ENCODE data around the gene ACSL1.

ACSL1 gene

DNA sequence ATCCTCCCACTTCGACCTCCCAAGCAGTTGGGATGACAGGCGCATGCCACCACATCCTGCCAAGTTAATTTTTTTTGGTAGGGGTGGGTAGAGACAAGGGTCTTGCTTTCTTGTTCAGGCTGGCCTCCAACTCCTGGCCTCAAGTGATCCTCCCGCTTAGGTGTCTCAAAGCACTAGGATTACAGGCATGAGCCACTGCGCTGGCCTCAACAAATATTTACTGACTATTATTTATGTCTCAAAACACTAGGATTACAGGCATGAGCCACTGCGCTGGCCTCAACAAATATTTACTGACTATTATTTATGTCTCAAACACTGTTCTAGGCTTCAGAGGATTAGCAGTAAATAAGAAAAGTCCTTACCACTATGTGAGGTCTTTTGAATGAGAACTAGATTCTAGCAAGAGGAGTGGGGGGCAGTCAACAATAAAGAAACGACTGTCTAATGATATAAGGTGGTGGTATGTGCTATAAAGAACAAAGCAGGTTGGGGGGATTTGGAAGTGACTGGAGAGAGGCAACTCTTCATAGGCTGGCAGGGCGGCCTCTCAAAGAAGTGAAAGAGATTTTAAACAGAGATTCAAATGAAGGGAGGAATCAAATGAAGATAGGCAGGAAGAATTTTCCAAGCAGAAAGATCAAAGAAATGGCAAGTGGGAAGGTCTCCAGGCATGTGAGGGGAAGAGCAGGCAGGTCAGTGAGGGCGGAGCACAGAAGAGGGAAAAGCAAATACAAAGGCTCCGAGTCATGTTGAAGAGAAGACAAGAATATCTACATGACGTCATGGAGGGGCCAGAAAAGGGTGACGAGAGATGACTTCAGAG is 12.7 kb upstream of the ACSL1 start:
- DNase-seq, result no peak

DNA sequence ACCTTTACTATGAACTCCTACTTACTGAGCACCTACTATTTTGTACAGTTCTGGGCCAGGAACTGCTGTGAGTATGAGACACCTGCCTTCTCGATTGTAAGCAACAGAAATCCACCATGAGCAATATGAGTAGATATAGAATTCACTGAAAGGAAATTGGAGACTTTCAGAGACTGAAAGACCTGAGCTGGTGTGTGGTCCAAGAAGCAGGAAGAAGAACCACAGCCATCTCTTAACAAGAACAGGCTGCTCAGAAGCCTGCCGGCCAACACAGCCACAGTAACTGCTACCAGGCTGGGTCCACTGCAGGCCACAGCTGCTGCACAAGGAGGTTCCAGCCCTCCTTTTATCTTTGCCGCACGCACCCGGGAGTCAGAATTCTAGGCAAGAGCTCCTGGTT is 10.8 kb upstream of the ACSL1 start:
- no peak for DNase-seq

DNA sequence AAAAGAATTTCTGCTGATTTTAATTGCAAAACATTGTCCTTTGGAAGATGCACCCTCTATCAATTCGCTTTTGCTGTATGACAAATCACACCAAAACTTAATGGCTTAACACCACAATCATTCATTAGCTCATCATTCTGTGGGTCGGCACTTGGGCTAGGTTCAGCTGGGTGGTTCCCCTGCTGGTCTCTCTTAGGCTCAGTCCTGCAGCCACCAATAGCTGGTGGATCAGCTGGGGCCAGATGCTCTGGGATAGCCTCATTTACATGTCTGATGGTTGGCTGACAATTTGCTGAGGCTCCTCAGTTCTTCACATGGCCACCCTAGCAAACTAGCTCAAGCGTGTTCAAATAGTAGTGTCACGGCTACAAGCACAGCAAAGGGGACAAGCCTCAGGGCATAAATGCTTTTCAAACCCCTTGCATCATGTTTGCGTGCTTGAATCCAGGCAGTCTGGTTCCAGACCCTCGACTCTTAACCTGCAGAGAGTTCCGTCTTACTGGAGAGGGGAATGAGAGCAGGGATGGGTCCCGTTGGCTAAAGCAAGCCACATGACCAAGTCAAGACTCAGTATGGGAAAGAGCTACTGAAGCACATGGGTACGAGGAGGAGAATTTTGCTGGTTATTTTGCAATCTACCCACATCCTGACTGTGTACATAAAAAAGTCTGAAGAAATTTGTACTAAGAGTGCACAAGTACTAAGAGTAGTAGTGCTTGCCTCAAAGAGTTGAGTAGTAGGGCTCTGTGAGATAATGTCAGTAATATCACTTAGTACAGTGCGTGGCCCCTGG is 7.5 kb upstream of the ACSL1 start:
- no peak for DNase-seq

DNA sequence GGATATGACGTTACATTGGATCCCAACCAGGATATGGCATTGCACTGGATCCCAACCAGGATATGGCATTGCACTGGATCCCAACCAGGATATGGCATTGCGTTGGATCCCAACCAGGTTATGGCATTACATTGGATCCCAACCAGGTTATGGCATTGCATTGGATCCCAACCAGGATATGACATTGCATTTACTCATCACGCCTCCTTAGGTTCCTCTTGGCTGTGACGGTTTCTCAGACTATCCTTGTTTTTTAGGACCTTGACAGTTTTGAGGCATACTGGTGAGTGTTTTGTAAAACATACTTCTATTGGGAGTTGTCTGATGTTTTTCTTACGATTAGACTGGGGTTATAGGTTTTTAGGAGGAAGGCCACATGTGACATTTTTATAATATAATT is 5.4 kb upstream of the ACSL1 start:
- DNase-seq, result no peak

DNA sequence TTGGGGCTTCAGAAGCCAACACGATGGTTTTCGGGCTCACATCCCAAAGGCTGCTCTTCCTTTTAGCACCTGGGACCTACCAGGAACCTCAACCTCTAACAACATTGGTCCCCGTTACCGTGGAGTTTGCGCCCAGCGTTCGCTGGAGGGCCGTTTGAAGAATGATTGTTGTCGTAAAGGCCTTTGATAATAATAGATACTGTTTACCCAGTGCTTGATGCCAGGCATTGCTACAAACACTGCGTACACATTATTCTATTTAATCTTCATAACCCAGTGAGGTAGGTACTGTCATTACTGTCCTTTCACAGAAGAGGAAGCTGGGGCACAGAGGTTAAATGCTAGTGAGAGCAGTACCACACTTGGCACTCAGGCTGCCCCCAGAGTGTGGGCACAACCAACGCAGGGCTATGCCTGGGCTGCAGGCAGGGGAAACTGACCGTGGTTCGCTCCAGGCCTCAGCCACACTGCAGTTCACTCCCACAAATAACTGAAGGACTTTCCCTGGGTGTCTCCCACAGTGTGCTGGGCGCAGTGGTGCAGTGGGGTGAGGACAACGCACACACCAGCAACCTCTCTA is 1.0 kb upstream of the ACSL1 start:
- peak; percentile 62 for DNase-seq

DNA sequence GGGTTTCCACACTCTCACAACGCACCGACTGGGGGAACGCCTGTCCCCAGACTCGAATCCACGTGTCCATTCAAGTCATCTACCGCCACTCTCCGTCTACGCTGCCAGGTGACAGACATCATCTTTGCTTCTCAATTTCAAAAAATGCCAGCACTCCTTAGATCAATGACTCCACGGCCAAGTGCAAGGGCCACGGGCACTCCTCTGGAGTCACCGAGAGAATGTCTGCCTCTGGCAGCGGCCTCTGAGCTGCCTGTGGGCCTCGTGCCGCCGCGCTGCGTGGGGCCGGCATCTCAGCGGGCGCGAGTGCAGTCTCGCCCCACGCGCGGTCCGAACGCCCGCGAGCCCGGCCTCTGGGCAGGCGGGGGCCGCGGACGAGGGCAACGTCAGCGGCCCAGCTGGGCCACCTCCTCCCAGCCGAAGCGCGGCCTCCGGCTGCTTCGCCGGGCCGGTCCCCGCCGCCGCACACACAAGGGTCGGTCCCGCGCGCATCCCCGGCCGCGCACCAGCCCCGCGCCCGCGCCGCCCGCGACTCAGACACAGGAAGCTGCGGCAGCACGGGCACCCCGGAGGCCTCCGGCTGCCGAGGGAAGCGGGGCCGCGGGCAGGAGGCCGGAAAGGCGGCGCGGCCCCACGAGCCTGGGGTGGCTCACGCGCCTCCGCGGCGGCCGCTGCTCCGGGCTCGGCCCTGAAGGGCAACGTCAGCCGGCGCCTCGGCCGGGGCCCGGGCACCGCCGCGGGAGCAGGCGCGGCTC is 450 bp downstream of the ACSL1 start:
- DNase-seq, result no peak

DNA sequence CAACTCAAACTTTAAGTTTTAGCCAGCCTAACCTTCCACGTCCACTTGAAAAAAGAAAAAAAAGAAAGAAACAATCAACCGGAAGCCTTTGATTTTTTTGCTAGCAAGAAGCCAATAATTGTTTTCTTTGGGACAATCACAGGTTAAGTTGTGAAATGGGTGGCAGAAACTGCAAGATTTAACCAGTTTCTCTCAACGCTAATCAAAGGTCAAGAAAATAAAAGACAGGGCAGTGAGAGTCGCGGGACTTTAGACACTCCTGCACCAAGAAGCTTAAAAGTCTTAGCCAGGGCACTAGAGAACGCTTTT is 1.0 kb downstream of the ACSL1 start:
- DNase-seq, result no peak

DNA sequence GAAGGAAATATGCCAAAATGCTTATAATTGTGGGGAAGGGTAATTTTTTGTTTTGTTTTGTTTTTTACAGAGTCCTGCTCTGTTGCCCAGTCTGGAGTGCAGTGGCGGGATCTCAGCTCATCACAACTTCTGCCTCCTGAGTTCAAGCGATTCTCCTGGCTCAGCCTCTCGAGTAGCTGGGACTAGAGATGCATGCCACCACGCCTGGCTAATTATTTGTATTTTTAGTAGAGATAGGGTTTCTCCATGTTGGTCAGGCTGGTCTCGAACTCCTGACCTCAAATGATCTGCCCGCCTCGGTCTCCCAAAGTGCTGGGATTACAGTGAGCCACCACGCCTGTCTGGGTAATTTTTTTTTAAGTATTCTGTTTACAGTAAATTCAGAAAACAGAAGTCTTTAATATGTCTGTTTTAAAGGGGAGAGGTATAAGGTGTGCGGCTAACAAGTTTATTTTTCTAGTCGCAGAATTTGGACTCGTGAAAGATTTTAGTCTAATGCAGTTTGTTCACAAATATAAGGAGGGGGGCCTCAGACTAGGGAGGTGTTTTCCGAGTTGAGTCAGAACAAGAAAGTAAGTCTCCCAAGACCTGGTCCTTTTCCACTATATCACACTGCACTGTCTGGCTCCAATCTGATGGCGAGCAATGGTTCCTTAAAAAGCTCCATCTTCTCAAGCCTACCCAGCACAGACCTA is 1.5 kb downstream of the ACSL1 start:
- DNase-seq, result no peak

DNA sequence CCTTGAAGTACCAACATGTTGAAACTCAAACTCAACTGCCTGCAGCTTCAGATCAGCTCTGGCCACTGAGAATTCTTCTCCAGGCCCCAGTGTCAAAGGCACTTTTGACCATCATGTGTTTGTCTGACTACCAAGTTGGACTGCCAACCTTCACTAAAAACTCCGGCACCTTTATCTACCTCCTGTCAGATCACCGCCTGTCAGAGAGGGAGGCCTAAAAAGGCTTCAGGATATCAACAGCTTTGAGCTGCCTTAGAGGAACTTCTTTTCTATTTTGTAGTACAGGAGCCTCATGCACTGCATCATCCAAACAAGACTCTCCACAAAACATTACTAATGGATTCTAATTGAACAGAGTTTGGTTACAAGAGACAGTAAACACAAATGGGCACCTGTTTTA is 2.8 kb downstream of the ACSL1 start:
- DNase-seq, result no peak

DNA sequence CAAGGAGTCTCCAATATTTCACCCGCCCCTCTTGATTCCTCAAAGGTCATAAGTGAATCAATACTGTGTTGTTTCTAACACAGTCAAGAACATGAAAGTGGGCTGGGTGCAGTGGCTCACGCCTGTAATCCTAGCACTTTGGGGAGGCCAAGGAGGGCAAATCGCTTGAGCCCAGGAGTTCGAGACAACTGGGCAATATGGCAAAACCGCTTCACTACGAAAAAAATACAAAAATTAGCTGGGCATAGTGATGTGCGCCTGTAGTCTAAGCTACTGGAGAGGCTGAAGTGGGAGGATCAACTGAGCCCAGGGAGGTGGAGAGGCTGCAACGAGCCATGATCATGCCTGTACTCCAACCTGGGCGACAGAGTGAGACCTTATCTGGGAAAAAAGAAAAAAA is 3.4 kb downstream of the ACSL1 start:
- no peak for DNase-seq

DNA sequence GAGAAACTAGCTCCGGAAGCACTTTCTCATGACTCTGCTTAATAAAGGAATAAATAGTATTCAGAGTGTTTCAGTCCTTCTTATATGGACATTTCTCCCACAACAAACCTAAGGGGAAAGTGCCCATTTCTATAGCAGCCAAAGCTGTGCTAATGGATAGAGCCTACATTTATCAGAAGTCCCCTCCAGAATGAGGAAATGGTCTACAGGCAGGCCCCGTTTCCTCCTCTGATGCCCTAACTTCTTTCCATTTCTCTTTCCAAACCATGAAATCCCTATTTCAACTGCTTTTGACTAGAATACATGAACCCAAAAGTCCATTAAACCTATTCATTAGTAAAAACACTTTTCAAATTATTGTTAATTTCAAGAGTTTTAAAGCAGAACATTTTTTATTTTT is 4.5 kb downstream of the ACSL1 start:
- DNase-seq, result no peak

DNA sequence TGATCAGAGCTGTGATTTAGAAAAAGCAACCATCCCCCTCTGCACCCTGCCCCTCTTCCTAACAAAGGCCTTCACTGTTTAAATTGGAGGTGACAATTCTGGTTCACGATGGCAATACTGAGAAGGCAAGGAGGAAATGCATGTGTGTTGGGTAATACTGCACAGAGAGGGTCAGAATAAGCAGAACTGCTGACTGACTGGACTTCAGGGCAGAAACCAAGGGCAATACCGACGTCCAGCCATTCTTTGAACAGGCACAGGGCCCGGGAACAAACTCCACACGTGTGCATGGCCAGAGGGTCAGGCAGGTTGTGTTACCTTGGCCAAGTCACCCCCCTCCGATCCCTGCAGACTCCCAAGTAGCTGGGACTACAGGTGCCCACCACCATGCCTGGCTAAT is 6.0 kb downstream of the ACSL1 start:
- no peak for DNase-seq

DNA sequence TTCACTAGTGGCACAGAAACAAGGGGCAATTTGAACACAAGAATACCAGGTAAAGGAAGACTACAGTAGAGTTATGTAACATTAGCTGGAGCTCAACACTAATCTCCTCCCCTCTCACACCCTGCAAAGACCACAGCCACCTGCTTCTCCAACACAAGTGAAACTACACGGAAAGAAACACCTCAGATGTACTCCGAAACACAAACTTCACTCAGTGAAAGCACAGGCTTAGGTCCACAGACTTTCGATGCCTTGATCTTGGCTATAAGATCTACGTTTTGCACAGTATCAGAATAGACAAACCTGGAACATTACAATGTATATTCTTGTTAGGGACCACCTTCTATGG is 7.6 kb downstream of the ACSL1 start:
- DNase-seq, result no peak

DNA sequence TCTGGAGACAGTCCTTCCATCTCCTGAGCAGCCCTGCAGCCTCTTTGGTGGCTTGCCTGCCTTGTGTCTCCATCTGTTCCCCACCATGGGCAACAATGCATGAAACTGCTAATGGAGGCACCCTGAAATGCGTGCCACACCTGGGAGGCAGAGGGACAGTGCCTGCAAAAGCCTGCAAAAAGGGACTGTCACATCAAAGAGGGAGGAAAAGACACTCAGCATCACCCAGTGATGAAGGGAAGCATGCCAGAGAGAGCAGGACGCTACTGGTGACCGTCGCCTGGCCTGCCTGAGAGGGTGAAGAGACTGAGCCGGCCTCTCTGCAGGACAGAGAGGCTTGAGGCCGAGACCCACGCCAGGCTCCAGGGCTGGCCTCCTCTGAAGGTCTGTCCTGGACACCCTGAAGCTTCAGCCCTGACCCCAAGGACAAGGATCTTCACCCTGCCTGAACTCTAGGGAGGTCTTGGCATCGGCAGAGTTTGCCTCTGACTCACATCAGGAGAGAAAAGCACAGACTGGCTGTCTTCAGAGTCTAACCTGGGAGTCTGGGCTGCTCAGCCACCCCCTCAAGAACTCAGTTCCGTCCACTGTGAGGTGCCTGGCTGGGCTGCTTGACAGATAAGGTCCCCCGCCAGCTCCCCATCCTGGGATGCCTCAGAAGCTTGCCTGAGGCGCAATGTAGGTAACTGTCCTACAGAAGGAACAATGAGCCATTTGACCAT is 8.1 kb downstream of the ACSL1 start:
- DNase-seq, result no peak

DNA sequence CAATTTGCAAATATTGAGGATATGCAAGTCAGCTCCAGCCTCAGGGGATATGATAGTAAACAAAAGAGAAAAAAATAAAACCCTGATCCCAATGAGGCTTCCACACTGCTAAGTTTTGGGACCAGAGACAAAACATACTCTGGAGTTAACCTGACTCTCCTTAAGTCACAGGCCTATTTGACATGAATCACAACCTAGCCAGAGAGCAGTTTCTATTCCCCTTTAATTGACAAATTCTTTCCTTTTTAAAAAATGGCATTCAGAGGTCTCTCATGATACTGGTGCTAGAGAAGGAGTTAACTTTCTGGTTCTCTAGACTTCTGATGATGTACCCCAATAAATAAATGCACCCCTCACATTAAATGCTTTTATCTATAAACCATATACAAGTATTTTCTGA is 8.8 kb downstream of the ACSL1 start:
- no peak for DNase-seq

DNA sequence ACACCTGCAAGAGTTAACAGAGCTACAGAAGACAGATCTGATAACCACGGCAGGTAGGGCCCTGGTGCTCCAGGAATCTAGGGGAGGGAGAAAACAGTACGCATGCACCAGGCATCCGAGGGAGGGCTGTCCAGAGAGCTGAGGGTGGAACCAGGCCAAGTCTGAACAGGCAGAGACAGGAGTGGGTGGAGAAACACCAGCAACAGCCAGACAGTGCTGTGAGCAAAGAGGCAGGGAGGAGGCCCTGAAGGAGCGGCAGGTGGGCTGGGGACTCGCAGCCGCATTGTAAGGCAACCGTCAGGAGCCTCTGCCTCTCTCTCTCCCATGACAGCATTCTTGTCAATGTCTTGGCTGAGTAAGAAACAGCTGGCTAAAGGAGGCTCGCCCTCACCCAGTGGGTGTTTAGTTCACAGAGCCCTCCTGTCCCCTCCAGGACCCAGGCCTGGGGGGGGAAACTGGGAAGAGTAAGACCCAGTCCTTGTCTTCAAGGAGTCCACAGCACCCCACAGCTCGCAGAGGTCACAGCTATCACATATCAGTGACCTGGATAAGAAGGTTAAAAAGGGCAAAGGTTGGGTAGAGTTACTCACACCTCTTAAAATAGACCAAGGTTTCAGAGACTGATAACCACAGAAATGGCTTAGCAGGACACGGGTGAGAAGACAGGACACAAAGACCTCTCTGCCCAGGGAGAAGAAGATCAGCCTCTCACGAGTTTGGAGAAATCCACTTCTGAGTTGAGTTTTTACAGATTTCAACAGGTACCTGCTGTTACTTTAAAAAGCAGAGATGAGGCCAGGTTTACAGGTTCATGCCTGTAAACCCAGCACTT is 10.5 kb downstream of the ACSL1 start:
- peak; percentile 85 for DNase-seq

DNA sequence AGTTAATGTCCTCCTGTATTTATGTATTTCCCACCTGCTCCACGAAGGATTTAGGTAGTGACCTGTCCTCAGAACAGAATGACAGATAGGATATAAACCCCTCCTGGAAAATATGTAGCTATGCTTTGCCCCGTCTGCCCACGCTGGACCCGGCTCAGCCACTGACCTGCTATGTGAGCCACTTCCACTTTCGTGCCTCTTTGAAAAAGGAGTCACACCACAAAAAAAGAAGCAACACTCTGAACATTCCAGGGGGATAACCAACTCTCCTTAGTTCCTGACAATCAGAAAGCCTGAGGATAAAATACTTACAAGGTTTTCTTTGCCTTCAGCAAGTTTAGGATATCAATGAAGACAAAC is 11.1 kb downstream of the ACSL1 start:
- no peak for DNase-seq

DNA sequence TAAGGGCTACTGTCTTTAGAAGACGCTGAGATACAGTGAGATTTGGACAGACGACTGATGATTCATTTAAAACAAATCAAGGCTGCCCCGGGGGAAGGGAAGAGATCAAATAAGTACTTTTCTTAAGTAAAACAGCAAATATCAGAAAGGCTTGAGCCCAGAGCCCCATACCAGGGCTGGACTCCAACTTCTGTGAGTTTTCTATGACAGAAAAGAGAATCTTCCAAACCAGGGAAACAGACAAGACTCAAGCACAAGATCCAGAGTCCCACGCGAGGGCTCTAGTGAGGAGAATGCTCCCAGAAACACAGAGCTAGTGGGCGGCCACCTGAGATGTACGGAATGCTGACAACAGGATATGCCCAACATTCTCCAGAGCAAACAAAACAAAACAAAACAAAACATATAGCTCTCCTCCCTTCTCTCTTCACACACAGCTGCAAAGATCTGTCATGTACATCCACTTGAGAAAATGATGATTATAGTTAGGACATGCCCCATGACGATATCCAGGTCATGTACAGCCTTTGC is 13.1 kb downstream of the ACSL1 start:
- no peak for DNase-seq

DNA sequence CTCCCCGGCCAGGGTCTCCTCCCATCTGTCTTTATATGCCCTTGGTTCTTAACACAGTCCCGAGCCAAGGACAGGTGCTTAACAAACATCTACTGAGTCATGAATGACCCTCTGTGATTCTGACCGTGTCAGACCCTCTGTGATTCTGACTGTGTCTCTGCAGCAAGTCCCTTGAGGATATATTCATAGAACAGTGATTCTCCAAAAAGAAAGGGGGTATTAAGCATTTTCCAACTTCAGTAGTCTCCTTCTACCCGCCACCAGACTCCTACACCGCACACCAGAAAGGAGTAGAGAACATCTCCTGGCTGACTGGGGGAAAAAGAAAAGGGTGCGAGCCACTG is 13.6 kb downstream of the ACSL1 start:
- DNase-seq, result no peak

DNA sequence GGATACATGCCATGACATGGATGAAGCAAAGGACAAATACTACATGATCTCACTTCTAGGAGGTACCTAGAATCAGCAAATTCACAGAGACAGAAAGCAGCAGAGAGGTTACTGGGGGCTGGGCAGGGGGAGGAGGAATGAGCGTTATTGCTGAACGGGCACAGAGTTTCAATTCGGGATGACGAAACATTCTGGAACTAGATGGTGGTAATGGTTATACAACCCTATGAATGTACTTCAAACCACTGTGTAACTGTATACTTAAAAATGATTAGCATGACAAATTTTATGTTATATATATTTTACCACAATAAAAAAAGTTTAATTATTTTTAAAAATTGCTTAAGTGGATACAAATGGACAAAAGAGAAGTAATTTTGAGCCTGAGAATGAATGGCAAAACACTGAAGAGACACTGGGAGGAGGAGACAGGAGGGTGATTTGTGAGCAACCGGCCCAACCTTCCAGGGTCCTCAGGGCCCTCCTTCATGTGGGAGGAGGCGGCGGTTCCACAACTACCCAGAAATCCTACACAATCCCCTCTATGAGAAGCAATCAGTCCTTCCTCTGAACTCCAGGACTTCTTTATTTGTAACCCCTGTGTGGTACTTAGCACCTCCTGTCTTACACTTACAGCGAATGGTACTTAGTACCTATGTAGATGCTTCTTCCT is 14.1 kb downstream of the ACSL1 start:
- DNase-seq, result no peak

DNA sequence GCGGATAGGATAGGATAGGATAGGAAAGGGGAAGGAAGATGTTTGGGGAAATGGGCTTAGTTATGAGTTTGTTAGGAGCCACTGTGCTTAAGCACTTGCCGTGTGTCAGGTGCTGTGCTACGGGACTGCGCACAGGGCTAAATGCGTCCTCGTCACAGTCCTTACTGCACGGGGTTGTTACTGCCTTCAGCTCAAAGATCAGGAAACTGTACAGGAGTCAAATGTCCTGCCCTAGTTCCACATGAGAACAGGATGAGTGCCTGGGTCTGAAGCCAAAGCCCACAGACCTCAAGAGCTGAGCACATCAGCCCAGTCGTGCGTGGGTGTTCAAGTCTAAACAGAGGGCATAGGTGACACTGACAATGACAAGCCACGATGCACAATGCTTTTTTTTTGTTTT is 15.0 kb downstream of the ACSL1 start:
- DNase-seq, result no peak

Data from NCI-H1092 treated with DMSO at 0.1 percent for 48 hours (cell line).